Esophagus (tissue), 2 donors: ENCODE data around the gene THOC2. TPM values are rescaled to one million over a fixed set of nuclear protein-coding genes. Genes with fewer than 3 reads are reported as not detected.

Experiments
- H3K27ac ChIP-seq, 2 donors: one replicate each; pipeline ENCODE4 v1.5.1; 2013; ENCODE audit warnings: low read depth in 2 of 2, mild to moderate bottlenecking in 2 of 2, inconsistent platforms in 1 of 2, low read length in 1 of 2, moderate library complexity in 1 of 2
- H3K27me3 ChIP-seq, 2 donors: one replicate each; pipeline ENCODE4 v1.6.1; 2013; ENCODE audit warnings: low read length in 2 of 2, control low read depth in 1 of 2, mild to moderate bottlenecking in 1 of 2; ENCODE audit not compliant: insufficient read depth in 2 of 2, control insufficient read depth in 1 of 2
- H3K36me3 ChIP-seq, 2 donors: one replicate each; pipeline ENCODE4 v1.6.1; 2013; ENCODE audit warnings: low read length in 1 of 2; ENCODE audit not compliant: control insufficient read depth in 2 of 2, insufficient read depth in 2 of 2
- H3K4me1 ChIP-seq, 2 donors: one replicate each; pipeline ENCODE4 v1.6.1; 2013; ENCODE audit warnings: low read length in 1 of 2; ENCODE audit not compliant: control insufficient read depth in 2 of 2, insufficient read depth in 2 of 2
- H3K4me3 ChIP-seq, 2 donors: one replicate each; pipeline ENCODE4 v1.5.1; 2013; ENCODE audit warnings: low read length in 2 of 2, mild to moderate bottlenecking in 2 of 2, low read depth in 1 of 2, moderate library complexity in 1 of 2
- H3K9me3 ChIP-seq, 2 donors: one replicate each; pipeline ENCODE4 v1.6.1; 2013; ENCODE audit warnings: mild to moderate bottlenecking in 2 of 2, low read depth in 1 of 2, low read length in 1 of 2, moderate library complexity in 1 of 2; ENCODE audit not compliant: control insufficient read depth in 2 of 2, insufficient read depth in 1 of 2
- WGBS, 2 donors: extraction: QIAGEN DNeasy Blood & Tissue Kit; methylation state at CpG; one replicate each; pipeline ENCODE4 v1.1.7; 2013; 5-methylcytosine and 5-hydroxymethylcytosine counted together
- polyA plus RNA-seq, 2 donors: library from polyadenylated mRNA; stranded (reverse); fragments of 200-250 nt; gene quantifications; one replicate each; pipeline ENCODE4 v1.2.3, GENCODE V29; 2013
- donor health status: healthy with polysubstance abuse.
- donor health status: Bipolar disorder and iron deficiency.

The THOC2 gene
- polyA plus RNA-seq, 2 donors, result 28.2 to 43.7 TPM

DNA sequence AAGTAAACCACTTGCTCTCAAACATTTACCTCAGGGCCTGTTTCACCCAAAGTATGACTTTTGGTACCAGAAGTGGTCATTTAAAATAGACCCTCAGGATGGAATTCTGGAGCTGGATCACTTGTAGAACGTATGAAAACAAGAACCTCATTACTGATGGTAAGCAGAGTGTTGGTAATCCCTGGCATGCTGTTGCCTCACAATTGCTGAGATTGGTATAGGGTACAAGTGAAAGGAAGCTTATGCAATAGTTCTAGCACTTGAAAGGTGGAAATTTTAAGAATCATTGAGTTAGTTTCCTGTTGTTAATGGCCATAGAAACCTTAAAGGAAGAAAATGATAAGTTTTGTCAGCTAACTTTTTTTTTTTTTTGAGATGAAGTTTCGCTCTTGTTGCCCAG, 22.3 kb upstream of the THOC2 start:
- H3K4me3 ChIP-seq, result no peak overlapping the region
- no peaks in the 10 kb centered on the region for H3K27me3 ChIP-seq
- no peaks in the 10 kb centered on the region for H3K36me3 ChIP-seq
- WGBS, 2 donors, result 76 to 85% methylated on average over 2 of the region's 2 CpGs
- no peaks in the 10 kb centered on the region for H3K4me1 ChIP-seq
- no peaks in the 10 kb centered on the region for H3K9me3 ChIP-seq
- H3K27ac ChIP-seq, result no peak overlapping the region

DNA sequence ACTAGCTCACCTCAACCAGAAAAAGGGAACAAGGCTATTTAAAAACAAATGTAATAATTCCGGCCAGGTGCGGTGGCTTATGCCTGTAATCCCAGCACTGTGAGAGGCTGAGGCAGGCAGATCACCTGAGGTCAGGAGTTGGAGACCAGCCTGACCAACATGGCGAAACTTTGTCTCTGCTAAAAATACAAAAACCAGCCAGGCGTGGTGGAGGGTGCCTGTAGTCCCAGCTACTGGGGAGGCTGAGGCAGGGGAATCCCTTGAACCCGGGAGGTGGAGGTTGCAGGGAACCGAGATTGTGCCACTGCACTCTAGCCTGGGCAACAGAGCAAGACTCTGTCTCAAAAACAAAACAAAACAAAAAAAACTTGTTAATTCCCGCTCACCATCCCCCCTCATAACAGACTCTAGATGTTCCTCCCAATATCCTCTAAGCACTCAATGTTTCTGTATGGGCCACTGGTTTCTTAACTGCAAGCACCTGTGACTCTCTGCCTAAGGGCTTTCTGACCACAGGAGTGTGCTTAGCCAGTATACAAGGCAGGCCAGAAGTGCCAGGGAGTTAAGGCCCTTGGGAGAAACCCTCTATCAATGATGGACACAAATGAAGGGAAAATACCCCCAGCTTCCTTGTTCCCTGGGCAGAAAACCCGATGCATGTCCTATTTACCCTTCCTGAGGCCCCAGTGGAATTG, 21.0 kb upstream of the THOC2 start:
- 79 to 88% methylated on average over 8 of the region's 8 CpGs for WGBS, 2 donors
- no peak overlapping the region for H3K4me3 ChIP-seq

DNA sequence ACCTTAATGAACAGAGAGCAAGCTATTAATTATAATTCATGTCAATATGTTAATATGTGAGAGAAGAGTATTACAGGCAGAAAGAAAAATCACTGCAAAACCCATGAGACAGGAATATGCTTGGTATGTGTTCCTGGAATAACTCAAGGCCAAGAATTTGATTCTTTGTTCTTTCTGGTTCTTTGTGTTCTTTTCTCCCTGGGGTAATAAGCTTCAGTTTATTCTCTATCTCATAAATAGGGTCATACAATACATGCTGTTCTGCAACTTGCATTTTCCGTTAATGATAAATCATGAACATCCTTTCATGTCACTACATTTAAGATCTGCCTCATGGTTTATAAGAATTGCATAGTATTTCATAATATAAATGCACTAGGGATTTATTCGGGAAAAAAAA, 16.8 kb upstream of the THOC2 start:
- H3K9me3 ChIP-seq, result no peaks in the 10 kb centered on the region
- H3K27me3 ChIP-seq, result no peaks in the 10 kb centered on the region
- WGBS, 2 donors, result 45 to 71% methylated on average over 2 of the region's 2 CpGs

More for the DNA sequence above, 21.0 kb upstream of the THOC2 start:
- H3K36me3 ChIP-seq, result no peaks in the 10 kb centered on the region
- H3K27ac ChIP-seq, result no peak overlapping the region
- H3K27me3 ChIP-seq, result no peaks in the 10 kb centered on the region
- H3K4me1 ChIP-seq, result no peaks in the 10 kb centered on the region
- H3K9me3 ChIP-seq, result no peaks in the 10 kb centered on the region

DNA sequence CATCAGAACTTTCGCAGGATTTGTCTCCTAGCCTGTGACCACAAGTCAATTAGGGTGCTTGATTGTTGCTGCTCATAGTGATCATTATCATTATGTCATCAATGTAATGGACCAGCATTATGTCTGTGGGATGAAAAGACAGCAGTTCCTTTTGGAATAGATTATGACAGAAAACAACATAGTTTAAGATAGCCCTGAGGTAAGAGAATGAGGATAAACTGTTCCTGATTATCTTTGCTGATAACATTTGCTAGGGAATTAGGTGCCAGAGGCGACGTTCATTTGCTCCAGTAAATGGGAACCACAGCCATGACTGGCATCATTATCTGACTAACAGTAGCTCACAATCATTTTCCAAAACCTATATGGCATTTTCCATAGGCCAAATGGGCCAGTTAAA, 12.7 kb upstream of the THOC2 start:
- no peak overlapping the region for H3K4me3 ChIP-seq
- no peak overlapping the region for H3K27ac ChIP-seq
- 61 to 86% methylated on average over 3 of the region's 3 CpGs for WGBS, 2 donors
- no peaks in the 10 kb centered on the region for H3K36me3 ChIP-seq
- H3K27me3 ChIP-seq, result no peaks in the 10 kb centered on the region
- no peaks in the 10 kb centered on the region for H3K4me1 ChIP-seq
- H3K9me3 ChIP-seq, result no peaks in the 10 kb centered on the region

More for the DNA sequence above, 16.8 kb upstream of the THOC2 start:
- Histone ChIP-seq H3K4me3 (no peak overlapping the region), H3K27ac (no peak overlapping the region), H3K36me3 (no peaks in the 10 kb centered on the region), H3K4me1 (no peaks in the 10 kb centered on the region)

DNA sequence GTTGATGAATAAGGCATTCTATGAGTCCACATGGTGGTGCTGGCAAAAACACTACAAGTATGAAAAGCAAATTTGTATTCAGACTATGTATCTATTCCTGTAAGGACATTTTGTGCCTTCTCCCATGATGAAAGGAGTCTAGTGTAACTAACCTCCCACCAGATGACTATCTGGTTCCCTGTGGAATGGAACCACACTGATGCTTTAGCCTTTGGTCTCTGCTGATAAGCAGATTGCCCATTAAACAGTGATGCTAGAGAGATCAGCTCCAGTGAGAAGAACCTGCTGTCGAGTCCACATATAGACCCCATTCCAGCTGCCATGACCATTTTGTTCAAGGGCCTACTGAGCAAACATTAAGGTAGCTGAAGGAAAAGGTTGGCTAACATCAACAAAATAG, 10.5 kb upstream of the THOC2 start:
- no peaks in the 10 kb centered on the region for H3K36me3 ChIP-seq
- H3K4me1 ChIP-seq, result no peaks in the 10 kb centered on the region
- WGBS, 2 donors, result 86 to 100% methylated on average over 1 of the region's 1 CpG
- no peak overlapping the region for H3K4me3 ChIP-seq
- no peak overlapping the region for H3K27ac ChIP-seq
- H3K9me3 ChIP-seq, result no peaks in the 10 kb centered on the region
- H3K27me3 ChIP-seq, result no peaks in the 10 kb centered on the region

DNA sequence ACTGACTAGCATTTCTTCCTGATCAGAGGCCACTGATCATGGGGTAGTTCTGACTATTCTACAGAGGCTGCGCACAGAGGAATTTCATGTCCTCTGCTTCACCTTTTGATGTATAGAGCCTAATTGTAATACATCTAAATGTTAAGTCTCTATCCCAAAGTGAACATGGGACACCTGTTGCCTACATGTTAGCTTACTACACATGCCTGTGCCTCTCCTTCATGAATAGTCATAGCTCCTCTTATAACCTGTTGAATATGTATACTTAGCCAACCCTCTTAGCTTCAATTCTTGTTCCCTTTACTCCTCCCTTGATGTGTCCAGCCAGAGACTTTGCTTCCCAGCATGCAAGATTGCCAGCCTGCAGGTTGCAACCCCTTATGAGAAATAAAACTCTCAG, 9.6 kb upstream of the THOC2 start:
- H3K4me1 ChIP-seq, result no peaks in the 10 kb centered on the region
- H3K27me3 ChIP-seq, result no peaks in the 10 kb centered on the region
- H3K27ac ChIP-seq, result no peak overlapping the region
- no peak overlapping the region for H3K4me3 ChIP-seq
- WGBS, 2 donors, result 100% methylated on average over 1 of the region's 1 CpG
- no peaks in the 10 kb centered on the region for H3K36me3 ChIP-seq
- H3K9me3 ChIP-seq, result no peaks in the 10 kb centered on the region

DNA sequence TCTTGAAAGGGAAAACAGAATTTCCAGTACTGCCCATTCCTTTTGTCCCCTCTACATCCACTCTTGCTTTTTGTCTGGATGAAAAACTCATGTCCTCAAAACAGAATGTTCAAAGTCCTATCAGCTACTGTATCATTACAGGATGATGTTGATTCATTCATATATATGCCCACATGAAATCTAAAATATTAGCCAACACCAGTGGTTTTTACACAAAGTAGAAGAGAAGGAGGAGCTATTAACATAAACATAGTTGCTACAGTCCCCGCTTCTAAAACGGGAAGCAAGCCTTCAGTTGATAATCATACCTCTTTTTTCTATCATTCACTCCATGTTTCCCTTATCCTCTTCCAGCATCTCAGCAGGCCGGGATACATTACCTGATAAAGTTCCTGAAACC, 7.7 kb upstream of the THOC2 start:
- no peaks in the 10 kb centered on the region for H3K9me3 ChIP-seq
- H3K36me3 ChIP-seq, result no peaks in the 10 kb centered on the region
- H3K27ac ChIP-seq, result no peak overlapping the region
- no peaks in the 10 kb centered on the region for H3K4me1 ChIP-seq
- H3K4me3 ChIP-seq, result no peak overlapping the region
- H3K27me3 ChIP-seq, result no peaks in the 10 kb centered on the region
- 75 to 79% methylated on average over 3 of the region's 3 CpGs for WGBS, 2 donors

DNA sequence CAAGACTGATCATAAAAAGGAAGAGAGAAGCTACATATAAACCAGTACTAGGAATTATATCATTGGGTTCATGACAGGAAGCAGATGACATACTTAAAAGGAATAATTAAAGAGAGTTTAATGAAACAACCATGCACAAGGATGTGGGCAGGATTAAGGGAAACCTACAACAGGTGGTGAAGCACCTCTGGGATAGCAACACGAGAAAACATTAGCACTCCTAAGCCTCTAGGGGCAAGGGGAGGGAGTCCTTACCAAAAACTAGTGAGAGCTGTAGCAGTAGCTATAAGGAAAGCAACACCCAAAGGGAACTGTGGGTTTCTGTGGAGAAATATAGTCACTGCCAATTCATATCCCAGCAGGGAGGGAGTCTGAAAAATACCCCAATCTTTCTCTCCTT, 7.2 kb upstream of the THOC2 start:
- Histone ChIP-seq H3K4me1 (no peaks in the 10 kb centered on the region), H3K9me3 (no peaks in the 10 kb centered on the region), H3K36me3 (no peaks in the 10 kb centered on the region), H3K4me3 (no peak overlapping the region), H3K27ac (no peak overlapping the region), H3K27me3 (no peaks in the 10 kb centered on the region)
- 20 to 45% methylated on average over 1 of the region's 1 CpG for whole genome bisulfite sequencing, 2 donors

DNA sequence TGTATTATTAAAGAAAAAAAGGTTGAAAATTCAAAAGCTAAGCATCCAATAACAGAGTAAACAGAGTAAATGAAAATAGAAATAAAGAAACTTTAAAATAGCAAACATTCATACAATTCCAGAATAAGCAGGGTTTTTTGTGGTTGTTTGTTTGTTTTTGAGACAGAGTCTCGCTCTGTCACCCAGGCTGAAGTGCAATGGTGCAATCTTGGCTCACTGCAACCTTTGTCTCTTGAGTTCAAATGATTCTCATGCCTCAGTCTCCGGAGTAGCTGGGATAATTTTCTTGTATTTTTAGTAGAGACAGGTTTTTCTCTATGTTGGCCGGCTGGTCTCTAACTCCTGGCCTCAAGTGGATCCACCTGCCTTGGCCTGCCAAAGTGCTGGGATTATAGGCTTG, 6.6 kb upstream of the THOC2 start:
- 69 to 88% methylated on average over 3 of the region's 3 CpGs for WGBS, 2 donors
- Histone ChIP-seq H3K27me3 (no peaks in the 10 kb centered on the region), H3K36me3 (no peaks in the 10 kb centered on the region), H3K27ac (no peak overlapping the region), H3K9me3 (no peaks in the 10 kb centered on the region), H3K4me3 (no peak overlapping the region), H3K4me1 (no peaks in the 10 kb centered on the region)

DNA sequence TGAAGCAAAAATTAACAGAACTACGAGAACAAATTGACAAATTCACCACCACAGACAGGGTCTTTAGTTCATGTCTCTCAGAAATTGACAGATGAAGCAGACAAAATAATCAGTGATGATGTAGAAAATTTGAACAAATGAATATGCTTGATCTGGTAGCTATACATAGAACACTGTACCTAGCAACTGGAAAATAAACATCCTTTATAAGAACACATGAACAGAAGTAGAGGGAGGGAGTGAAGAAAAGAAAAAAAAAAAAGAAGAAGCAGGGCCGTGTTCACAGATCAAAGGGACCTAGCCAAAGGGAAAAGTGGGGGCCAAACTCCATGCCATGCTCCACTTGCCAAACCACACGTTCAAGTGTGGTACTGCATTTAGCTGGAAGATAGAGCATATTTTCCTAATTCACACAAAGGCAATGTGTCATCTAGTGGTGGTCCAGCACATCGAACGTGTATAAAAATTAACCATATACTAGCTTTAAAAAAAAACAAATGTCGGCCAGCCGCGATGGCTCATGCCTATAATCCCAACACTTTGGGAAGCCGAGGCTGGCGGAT, 5.6 kb upstream of the THOC2 start:
- WGBS, 2 donors, result 54 to 77% methylated on average over 10 of the region's 10 CpGs

More for the DNA sequence above, 5.6 kb upstream of the THOC2 start:
- no peaks in the 10 kb centered on the region for H3K4me1 ChIP-seq
- H3K27me3 ChIP-seq, result no peaks in the 10 kb centered on the region
- no peak overlapping the region for H3K4me3 ChIP-seq
- H3K36me3 ChIP-seq, result no peaks in the 10 kb centered on the region
- H3K9me3 ChIP-seq, result no peaks in the 10 kb centered on the region
- no peak overlapping the region for H3K27ac ChIP-seq
